ELR (cell line): ENCODE results near the gene PROSER3.

Experiments used
- DNase-seq: peaks from one replicate; pipeline ENCODE4 v3.0.0-alpha.2; 2015; ENCODE audit warnings: low read depth

The PROSER3 gene

DNA sequence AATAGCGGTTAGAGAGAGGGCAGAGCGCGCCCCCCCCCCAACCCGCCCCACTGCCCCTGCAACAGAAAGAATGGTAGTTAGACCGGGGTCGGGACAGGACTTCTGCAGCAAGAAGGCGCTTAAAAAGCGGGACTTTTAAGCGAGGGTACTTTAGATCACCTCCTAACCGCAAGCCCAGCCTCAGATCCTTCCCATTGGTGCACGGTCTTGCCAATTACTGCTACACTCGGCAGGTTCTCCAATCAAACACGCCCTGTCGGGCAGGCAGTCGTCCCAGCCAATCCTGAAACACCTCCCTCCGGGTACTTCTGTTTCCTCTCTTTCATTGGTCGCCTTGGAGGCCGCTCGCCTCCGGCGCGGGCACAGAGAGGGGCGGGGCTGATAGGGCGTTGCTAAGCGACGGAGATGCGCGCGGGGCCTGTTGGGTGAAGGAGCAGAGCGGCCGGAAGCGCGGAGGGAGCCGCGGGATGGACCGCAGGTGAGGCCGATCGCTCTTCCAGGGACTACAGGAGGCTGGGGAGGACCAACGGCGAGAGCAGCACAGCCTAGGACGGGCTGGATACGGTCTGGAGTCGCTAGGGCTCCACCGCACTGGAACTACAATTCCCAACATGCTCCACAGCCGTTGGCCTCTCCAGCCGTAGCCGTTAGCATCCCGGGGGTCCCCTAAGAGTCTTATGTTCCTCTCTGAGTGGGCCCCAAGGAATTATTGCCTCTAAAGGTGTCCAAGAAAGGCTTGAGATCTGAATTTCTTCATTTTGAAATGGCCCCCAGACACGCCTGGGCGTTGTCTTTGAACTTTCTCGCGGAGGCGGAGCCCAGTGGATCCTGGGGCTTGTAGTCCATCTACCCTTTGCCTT lies at the start of gene PROSER3:
Gene PROSER3 (plus strand): TSS at position 428 of the 860 bp plus-strand sequence. CDS start 40 bp downstream, at position 468.
- peak; percentile 99 for DNase-seq

DNA sequence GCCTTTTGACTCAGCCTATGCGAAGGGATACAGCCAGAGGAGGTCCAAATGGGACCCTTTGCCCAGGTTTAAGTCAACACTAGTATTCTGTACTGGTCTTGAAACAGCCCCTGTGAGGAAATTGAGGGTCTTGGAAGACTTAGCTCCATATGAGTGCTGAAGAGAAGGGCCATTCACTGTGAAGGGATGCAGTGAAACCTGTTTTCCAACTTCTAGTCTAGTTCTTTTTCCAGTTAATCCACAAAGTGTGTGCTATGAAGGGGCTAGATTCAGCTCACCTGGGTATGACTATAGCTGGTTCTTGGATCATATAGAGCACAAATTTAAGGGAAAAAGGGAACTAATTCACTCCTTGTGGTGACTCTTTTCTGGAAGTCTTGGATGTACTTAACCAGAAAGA lies 49.6 kb upstream of the PROSER3 start:
- DNase-seq, result no peak

DNA sequence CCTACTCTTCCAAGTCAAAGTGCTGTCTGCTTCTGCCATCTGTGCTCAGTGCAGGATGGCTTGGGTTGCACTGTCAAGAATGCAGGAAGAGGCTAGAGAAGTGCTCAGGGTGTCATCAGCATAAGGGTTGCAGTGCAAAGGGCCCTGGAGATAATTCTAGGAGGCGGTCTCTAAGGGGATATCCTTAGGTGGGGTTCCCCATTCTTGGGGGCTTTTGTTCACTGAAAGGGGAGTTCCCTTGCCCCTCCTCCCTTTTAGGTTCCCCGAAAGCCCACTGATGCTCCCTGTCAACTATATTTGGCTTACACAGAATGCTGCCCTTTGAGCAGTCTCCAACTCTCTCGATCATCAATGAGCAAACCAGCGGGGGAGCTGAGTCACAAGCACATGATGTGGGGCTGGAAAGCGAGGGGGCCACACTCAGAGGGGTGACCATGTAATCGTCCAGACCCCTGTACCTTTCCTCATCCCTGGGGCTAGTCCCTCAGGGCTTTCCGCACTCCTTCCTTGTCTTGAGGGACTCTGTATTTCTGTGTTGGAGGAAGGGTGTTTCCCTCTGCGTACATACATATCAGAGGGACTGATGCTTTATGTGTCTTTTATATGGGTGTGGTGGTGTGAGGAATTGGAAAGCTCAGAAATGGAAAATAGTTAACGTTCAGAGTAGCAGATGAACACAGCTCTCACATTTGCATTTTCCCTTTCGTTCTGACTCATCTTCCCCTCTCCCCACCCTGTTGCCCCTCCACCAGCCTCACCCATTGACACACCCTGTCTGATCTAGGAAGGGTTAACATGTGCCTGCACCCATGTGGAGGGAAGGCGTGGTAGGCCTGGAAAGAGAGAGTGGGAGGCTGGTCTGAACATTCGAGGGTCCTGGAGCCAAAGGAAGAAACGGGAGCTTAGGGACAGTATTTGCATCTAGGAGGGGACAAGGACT lies 46.9 kb upstream of the PROSER3 start:
- peak; percentile 46 for DNase-seq

DNA sequence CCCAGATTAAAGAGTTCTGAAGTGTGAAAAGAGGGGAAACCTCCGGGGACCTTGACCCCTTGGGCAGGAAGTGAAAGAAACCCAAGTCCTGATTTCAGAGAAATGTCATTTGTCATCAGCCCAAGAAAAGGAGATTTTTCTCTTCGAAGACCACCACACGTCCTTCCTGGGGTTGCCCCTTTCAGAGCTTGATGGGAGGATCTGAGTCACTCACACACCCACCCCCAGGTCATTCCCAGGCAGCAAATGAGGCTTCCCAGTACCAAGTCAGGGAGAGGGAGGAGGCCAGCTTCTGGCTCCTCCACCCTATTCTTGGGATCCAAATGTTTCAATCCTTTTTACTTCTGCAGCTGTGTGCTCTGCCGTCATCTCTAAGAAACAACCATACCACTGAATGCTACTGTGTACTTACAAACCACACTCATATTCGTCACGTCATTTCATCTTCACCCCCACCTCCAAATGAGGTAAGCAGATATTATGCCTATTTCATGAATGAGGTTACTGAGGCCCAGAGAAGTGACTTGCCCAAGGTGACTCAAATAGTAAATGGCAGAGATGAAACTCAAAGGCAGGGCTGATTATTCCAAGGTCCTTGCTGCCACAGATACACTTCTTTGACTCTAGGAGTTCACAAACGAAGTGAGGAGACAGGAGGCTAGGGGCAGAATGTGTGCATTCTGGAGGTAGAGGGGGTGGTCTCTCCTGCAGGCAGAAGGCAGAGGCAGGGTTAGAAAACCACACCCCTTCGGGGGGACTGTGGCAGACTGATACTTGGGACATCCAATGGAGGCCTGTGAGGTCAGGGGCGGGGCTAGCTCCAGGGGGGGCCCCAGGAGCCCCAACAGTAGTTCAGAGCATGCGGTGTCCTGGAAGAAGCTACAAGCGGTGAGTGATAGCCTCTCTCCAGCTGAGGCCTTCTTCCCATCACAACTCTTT lies 45.1 kb upstream of the PROSER3 start:
- no peak for DNase-seq

DNA sequence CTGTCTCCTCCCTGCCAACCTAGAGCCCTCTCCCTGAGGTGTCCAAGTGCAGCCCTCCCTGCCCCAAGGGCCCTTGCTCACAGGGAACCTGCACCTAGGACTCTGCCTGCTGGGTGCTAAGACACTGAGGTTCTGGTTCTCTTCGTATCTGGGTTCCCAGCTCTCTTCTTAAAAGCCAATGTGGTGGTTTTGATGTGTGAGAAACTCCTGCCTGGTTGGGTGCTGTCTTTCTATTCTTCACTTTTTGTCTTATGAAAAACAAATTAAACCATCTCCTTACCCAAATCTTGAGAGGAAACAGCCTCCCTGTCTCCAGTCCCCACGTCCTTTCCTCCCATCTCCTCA lies 44.5 kb upstream of the PROSER3 start:
- no peak for DNase-seq

DNA sequence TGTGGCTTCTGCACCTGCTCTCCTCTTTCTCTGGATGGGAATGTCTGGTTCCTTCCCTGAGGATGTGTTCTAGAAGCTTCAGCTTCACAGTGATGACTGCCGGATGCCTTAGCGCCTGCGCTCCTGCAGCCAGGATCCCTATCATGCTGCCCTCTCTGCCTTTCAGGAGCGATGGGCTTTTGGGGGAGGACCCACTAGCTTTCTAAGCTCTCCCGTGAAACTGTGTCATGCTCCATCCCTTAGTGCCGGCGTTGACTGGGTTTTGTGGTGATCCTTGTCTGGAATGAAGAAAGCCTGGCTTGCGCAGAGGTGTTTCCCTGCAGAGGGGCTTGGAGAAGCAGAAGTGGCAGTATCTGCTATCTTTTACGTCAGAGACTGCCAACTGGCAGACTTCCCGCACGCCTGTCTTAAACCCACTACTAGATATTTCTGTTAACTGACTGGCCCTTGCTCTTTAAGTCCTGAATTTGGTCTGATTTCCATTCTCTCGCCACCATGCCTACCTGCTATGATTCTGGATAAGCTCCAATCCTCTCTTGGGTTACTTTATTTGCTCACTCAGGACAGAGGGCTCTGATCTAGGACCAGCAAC lies 44.0 kb upstream of the PROSER3 start:
- DNase-seq, result no peak

DNA sequence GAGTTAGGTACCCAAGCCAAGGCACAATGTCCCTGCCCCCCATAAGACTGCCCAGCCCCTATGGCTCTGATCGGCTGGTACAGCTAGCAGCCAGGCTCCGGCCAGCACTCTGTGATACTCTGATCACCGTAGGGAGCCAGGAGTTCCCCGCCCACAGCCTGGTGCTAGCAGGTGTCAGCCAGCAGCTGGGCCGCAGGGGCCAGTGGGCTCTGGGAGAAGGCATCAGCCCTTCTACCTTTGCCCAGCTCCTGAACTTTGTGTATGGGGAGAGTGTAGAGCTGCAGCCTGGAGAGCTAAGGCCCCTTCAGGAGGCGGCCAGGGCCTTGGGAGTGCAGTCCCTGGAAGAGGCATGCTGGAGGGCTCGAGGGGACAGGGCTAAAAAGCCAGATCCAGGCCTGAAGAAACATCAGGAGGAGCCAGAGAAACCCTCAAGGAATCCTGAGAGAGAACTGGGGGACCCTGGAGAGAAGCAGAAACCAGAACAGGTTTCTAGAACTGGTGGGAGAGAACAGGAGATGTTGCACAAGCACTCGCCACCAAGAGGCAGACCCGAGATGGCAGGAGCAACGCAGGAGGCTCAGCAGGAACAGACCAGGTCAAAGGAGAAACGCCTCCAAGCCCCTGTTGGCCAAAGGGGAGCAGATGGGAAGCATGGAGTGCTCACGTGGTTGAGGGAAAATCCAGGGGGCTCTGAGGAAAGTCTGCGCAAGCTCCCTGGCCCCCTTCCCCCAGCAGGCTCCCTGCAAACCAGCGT lies 43.2 kb upstream of the PROSER3 start:
- DNase-seq, result no peak

DNA sequence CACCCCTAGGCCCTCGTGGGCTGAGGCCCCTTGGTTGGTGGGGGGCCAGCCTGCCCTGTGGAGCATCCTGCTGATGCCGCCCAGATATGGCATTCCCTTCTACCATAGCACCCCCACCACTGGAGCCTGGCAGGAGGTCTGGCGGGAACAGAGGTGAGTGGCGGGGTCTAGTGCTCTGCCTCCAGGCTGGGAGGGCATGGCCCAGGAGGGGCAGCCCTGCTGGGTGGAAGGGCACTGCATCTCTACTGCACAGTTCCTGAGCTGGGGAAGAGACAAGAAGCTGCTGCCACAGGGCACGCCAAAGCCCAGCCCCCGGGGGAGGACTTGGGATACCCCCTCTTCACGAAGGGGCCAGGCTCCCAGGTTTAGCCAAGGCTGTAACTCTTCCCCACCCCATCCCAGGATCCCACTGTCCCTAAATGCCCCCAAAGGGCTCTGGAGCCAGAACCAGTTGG lies 42.6 kb upstream of the PROSER3 start:
- DNase-seq, result no peak

DNA sequence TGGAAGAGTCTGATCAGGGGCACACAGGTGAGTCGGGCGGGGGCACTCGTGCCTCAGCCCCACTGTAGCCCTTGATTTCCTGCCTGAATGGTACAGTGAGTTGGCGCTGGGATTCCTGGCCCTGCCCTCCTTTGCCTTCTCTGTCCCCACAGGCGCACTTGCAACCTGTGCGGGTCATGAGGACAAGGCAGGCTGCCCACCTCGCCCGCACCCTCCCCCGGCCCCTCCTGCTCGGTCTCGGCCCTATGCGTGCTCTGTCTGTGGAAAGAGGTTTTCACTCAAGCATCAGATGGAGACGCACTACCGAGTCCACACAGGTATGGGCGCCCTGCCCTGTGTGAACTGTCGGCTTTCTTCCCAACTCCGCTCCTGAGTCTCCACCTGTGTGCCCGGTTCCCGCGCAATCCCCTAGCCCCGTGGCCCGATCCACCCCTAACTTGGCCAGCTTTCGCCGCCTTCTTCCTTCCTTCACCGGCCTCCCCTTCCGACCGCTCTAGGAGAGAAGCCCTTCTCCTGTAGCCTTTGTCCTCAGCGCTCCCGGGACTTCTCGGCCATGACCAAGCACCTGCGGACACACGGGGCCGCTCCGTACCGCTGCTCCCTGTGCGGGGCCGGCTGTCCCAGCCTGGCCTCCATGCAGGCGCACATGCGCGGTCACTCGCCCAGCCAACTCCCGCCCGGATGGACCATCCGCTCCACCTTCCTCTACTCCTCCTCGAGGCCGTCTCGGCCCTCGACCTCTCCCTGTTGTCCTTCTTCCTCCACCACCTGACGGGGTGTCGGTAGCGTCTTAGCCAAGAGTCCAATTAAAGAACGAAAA lies 41.8 kb upstream of the PROSER3 start:
- DNase-seq, result no peak

DNA sequence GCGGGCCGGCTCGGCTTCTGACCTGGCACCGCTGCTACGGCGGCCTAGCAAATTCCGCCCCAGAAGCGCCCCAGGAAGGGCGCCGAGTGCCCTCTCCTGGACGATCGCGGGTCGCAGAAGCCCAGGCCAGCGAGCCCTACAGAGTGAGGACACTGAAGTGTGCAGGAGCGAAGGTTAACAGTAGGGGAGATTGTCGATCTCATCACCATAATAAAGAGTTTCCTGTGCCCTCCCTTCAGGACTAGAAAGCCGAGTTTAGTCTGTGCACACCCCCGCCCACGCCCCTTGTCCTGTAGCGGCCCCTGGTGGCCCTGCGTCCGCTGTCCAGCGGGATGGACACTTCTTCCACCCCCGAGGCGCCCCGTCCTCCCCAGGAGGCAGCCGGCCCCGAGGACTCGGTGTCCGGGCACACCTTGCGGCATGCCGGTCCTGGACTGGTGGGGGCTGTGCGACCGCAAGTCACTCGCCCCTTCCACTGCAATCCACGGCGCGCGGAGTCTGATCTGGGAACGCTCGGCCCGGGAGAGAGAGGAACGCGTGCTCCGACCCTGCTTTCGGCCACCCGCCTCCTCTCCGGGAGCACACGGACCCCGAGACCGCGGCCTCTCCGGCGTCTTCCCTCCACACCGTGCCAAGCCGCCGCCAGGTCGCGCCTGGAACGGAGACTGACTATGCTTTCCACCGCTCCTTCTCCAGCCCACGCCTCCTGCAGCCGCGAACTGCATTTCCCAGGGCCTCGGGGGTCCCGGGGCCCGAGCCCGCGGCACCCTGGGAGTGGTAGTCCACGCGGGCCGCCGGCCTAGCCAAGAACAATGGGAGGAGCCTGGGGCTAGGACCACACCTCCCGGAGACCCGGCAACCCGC lies 40.9 kb upstream of the PROSER3 start:
- peak; percentile 95 for DNase-seq

DNA sequence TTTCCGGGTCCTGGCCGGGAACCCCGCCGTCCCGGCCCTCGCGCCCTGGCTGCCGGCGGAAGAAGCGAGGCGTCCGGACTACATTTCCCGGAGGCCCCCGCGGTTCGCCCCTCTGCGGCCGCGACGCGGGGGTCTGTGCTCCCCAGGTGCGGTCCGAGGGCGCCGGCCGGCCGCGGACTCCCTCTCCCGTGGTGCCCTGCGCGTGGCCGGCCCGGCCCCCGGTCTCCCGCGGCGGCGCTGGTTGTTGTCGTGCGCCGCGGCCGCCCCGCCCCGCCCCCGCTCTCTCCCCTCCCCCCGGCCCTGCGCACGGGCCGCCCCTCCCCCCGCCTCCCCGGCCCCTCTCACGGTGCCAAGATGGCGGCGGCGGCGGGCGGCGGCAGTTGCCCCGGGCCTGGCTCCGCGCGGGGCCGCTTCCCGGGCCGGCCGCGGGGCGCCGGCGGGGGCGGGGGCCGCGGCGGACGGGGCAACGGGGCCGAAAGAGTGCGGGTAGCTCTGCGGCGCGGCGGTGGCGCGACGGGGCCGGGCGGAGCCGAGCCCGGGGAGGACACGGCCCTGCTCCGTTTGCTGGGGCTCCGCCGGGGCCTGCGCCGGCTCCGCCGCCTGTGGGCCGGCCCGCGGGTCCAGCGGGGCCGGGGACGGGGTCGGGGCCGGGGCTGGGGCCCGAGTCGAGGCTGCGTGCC lies 40.2 kb upstream of the PROSER3 start, which contains the start of gene KMT2B:
Gene KMT2B (plus strand): TSS at position 339 of the 680 bp plus-strand sequence. CDS start 16 bp downstream, at position 355.
- no peak for DNase-seq

DNA sequence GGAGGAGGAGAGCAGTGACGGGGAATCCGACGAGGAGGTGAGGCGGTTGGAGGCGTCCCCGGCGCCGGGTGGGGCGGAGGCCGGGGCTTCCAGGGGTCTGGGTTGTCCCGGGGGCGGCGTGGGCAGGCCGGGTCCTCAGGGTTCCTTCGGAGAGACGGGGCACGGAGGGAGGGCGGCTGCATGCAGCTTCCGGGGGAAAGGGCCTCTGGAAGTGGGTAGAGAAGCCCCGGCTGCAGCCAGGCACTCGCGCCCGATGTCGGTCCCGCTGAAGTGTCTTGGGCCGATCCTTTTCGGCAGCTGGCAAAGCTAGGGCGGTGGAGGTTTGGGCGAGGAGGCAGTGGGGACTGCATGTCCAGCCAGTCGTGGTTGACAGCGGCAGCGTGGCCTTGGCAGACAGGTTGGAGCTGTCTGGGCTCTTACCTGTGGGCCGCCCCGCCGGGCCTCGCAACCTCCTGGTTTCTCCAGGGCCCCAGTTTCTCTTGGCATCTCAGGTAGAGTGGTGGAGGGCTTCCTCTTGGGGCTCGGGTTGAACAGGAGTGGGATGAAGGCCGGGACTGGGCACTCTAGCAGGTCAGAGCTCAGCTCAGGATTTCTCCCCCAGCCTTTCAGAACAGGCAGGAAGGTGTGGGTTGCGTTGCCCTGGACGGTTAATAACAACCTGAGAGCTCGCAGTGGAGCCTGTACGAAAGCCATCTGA lies 39.5 kb upstream of the PROSER3 start:
- peak; percentile 47 for DNase-seq

DNA sequence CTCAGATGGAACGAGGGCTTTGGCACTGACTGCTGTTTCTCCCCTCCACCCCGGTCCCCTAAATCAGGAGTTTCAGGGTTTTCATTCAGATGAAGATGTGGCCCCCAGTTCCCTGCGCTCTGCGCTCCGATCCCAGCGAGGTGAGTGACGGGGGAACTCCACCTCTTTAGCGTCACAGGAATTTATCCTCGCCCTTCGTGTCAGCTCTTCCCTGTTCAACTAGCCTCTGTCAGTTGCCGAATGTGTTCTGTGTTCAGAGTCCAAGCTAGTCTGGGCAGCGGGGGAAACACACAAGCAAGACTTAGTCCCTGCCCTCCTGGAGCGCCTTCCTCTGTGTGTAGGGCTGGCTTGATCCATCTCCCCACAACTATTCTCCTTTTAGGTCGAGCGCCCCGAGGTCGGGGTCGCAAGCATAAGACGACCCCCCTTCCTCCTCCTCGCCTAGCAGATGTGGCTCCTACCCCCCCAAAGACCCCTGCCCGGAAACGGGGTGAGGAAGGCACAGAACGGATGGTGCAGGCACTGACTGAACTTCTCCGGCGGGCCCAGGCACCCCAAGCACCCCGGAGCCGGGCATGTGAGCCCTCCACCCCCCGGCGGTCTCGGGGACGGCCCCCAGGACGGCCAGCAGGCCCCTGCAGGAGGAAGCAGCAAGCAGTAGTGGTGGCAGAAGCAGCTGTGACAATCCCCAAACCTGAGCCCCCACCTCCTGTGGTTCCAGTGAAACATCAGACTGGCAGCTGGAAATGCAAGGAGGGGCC lies 38.4 kb upstream of the PROSER3 start:
- DNase-seq, result no peak

DNA sequence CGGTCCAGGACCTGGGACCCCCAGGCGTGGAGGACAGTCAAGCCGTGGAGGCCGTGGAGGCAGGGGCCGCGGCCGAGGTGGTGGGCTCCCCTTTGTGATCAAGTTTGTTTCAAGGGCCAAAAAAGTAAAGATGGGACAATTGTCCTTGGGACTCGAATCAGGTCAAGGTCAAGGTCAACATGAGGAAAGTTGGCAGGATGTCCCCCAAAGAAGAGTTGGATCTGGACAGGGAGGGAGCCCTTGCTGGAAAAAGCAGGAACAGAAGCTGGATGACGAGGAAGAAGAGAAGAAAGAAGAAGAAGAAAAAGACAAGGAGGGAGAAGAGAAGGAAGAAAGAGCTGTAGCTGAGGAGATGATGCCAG lies 37.8 kb upstream of the PROSER3 start:
- DNase-seq, result no peak

DNA sequence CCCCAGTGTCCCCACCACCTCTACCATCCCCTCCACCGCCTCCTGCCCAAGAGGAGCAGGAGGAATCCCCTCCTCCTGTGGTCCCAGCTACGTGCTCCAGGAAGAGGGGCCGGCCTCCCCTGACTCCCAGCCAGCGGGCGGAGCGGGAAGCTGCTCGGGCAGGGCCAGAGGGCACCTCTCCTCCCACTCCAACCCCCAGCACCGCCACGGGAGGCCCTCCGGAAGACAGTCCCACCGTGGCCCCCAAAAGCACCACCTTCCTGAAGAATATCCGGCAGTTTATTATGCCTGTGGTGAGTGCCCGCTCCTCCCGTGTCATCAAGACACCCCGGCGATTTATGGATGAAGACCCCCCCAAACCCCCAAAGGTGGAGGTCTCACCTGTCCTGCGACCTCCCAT lies 37.3 kb upstream of the PROSER3 start:
- no peak for DNase-seq

DNA sequence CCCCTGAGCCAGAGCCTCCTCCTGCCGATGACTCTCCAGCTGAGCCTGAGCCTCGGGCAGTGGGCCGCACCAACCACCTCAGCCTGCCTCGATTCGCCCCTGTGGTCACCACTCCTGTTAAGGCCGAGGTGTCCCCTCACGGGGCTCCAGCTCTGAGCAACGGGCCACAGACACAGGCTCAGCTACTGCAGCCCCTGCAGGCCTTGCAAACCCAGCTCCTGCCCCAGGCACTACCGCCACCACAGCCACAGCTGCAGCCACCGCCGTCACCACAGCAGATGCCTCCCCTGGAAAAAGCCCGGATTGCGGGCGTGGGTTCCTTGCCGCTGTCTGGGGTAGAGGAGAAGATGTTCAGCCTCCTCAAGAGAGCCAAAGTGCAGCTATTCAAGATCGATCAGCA lies 36.6 kb upstream of the PROSER3 start:
- no peak for DNase-seq

DNA sequence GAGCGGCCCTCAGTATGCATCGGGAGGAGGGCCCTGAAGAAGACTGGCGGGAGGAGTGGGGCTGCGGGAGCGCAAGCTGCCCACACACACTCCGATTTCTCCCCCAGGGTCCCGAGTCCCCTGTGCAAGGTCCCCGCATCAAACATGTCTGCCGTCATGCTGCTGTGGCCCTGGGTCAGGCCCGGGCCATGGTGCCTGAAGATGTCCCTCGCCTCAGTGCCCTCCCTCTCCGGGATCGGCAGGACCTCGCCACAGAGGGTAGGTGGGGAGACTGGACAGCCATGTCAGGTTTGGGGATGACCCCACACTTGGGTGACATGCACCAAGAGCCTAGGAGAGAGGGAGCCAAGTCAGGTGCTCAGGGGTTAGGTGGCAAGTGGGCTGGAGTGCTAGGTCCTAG lies 35.5 kb upstream of the PROSER3 start:
- DNase-seq, result no peak
